Activated CD8-positive, alpha-beta memory T cell treated with anti-CD3 and anti-CD28 coated beads for 1 hour (primary cell): Measurements from ENCODE around the gene DUS2.

Experiments used
- DNase-seq, 2 donors: peaks; one replicate each; pipeline ENCODE4 v3.0.0-alpha.2; 2020; ENCODE audit warnings: low read depth in 1 of 2; ENCODE audit errors: extremely low read depth in 1 of 2

The DUS2 gene

GRCh38 chr16:68074850-68075555 is 51.9 kb downstream of the DUS2 start:
- DNase-seq: peak; percentile 22 to 44

GRCh38 chr16:68075980-68076379 is 52.9 kb downstream of the DUS2 start:
- no peak for DNase-seq

- DNase-seq: no peak
Measured at GRCh38 chr16:68076560-68076959, 53.5 kb downstream of the DUS2 start.

DNA sequence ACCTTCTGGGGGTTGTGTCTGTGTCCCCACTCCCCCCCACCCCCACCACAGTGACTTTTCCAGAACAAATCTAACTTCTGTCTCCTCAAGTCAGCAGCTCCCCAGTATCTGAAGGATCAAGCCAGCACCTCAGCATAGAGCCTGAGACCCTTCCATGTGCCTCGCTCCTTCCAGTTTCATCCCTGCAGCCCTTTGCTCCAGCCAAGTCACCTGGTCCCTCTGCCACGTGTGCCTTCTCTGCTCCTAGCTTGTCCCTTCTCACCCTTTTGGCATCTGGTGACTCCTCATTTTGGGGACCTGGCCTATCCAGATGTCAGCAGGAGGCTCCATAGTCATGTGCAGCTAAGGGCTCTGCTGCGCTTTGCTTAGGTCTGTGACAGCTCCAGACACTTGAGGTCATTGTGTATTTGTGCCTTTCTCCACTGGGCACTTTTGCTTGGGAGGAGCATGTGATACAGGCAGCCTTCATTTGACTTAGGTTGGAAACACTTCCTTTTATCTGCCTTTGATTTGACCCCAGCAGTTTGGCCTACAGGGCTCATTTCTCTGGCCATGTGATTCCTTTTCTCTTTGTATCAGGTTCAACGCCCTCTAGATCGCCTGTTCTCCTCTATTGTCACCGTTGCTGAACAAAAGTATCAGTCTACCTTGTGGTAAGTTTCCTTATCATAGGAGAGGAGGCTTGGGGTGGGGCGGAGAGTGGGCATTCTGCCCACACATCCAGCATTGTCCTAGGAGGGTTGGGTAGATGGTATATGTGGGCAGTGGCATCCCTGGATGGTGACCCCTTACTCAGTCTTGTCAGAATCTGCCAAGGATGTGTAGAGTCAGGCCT is 55.0 kb downstream of the DUS2 start:
- no peak for DNase-seq

GRCh38 chr16:68078701-68079375 is 55.8 kb downstream of the DUS2 start:
- no peak for DNase-seq

- no peak for DNase-seq
Measured at GRCh38 chr16:68079376-68079625, 56.2 kb downstream of the DUS2 start.

- peak; percentile 24 to 49 for DNase-seq
Measured at GRCh38 chr16:68079626-68080344, 56.7 kb downstream of the DUS2 start.

DNA sequence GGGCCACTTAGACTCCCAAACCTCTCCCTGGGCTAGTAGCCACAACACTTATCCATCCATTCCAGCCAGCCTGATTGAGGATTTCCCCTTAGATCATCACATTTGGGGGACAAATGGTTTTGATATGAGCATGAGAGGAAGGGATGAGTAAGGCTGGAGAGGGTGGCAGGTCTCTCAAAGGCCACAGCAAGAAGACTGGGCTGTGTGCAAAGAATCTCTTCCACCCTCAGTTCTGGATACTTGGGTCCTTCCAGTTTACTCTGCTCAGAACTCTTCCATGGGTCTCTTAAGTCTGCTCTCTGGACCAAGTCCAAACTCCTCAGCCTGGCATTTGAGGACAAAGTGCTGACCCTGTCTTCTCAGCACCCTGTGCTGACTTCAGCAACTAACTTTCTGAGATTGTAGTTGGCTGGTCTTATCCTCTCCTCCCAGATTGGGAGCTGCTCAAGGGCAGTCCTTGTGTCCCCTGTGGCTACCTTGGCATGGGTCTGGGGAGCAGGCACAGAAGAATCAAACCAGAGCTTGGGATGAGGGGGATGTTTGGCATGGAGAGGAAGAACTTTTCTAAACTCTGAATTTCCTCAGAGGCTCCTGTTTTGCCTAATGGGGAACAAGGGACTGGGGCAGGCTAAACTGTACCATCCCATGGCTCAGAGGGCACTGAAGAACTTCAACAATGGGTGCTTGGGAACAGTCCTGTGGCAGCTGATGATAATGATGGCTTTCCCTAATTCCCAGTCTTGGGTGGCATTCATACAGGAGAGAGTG is 59.0 kb downstream of the DUS2 start:
- no peak for DNase-seq

- no peak for DNase-seq
Measured at GRCh38 chr16:68082629-68083238, 59.6 kb downstream of the DUS2 start.

DNA sequence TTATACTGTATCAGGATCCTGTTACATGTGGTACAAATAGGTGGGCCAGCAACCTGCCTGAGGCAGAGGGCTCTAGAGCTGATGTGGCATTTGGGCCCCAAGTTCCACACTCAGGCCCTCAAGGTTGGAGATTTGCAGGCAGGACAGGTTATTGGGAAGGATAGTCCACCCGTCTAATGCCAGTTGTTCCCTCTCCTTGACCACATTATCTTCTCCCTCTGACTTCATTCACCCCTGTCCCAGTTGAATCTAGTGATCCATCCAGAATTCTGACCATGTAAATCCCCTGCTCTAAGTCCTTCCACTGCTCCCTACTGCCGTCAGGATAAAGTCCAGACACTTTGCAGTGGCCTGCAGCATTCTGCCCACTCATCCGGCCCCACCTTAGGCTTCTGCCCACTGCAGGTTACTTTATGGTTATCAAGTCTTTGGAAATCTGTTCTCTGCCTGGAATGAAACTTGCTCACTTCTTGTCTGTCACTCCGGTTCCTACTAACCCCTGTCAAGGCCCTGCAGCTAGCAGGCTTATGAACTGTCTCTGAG is 60.2 kb downstream of the DUS2 start:
- DNase-seq: no peak

GRCh38 chr16:68083861-68084503 is 60.9 kb downstream of the DUS2 start:
- no peak for DNase-seq

DNA sequence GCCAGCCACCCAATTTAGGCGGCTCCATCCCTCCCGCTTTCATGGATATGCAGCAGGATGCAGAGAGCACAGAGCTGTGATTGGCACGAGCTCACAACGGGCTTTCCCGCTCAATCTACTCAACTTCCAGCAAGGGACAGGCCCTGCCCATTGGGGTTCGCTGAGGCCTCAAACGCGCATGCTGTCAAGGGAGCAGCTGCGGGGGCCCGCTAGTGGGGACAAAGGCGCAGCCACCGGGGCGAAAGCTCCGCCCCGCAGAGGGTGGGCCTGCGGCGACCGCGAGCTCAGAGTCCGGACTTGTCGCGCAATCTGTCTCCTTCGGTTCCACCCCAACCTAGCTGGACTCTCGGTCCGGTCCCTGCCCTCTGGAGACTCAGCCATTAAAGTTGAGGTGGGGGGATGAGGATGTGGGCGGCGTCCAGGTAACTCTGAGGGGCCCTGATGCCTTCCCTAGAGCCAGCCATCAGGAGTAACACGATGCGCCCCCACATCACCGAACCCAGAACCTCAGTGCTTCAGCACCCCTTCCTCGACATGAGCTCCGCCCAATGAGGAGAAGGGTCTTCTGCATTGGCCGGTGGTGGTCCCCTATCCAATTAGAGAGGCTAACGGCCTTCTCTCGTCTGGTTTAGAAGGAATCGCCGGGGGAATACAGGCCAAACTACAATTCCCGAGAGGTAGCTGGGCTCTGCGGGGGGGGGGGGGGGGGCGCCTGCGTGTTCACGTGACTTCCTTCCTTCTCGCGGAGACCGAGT is 61.6 kb downstream of the DUS2 start:
- peak; percentile 45 to 73 for DNase-seq

- DNase-seq: peak; percentile 96 to 99
Measured at GRCh38 chr16:68085259-68086071, 62.4 kb downstream of the DUS2 start, which contains the start of gene NFATC3. Gene NFATC3 (plus strand): TSS chr16:68085370. CDS start chr16:68085682, 312 bp downstream.

DNA sequence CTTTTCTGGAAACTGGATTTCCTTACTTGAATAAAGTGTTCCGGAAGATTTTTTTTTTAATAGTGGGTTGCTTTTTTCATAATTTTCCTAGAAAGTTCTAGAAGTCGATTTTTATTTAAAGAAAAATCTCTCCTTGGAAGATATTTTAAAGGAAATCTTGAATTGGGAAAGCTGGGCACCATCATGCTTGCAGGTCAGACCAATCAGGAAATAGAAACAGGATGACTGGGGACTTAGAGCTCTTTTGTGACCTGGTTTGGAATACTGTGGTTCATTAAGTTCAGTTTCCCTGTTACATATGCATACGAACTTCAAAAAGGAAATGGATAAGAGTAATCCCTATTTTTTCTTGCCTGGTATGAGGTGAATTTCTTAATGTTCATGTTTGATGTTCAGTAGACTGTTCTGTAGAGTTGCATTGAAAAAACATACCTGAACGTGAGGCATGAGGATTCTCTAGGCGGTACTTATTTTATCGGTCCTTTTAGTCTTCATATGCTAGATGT is 63.3 kb downstream of the DUS2 start:
- DNase-seq: no peak

GRCh38 chr16:68086860-68087268 is 63.8 kb downstream of the DUS2 start:
- no peak for DNase-seq

GRCh38 chr16:68087688-68088087 is 64.6 kb downstream of the DUS2 start:
- no peak for DNase-seq

DNA sequence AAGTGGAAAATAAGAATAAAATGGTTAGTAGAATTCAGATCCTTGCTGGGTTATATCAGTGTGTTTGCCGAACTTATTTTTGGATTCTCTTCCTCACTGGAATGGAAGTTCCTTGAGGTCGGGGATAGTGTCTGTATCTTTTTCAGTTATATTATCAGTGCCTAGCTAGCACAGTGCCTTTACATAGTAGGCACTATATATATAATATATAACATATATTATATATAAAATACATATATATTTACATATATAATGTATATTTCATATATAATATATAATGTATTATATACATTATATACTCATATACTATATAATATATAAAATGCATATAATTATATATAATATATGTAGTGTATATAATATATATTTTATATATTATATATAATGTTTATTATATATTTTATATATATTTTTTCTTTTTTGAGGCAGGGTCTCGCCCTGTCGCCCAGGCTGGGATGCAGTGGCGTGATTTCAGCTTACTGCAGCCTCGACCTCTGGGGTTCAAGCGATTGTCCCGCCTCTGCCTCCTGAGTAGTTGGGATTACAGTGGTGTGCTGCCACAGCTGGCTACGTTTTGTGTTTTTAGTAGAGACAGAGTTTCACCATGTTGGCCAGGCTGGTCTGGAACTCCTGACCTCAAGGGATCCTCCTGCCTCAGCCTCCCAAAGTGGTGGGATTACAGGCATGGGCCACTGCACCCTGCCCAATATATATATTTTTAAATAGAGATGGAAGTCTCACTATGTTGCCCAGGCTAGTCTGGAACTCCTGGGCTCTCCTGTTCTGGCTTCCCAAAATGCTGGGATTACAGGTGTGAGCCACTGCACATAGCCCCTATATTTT is 65.3 kb downstream of the DUS2 start:
- no peak for DNase-seq
